Dedifferentiated amniotic fluid mesenchymal stem cell (primary cell): Measurements from ENCODE around the gene ANGPTL4.
"Not testable (repeated sequence)": the region's sequence is repeated elsewhere in the genome, so short reads cannot be mapped to it uniquely, and the experiment has no call there.

Source experiments
- DNase-seq: peaks from one replicate; pipeline ENCODE4 v3.0.0-alpha.2; 2016; ENCODE audit errors: extremely low spot score

ANGPTL4 gene

DNA sequence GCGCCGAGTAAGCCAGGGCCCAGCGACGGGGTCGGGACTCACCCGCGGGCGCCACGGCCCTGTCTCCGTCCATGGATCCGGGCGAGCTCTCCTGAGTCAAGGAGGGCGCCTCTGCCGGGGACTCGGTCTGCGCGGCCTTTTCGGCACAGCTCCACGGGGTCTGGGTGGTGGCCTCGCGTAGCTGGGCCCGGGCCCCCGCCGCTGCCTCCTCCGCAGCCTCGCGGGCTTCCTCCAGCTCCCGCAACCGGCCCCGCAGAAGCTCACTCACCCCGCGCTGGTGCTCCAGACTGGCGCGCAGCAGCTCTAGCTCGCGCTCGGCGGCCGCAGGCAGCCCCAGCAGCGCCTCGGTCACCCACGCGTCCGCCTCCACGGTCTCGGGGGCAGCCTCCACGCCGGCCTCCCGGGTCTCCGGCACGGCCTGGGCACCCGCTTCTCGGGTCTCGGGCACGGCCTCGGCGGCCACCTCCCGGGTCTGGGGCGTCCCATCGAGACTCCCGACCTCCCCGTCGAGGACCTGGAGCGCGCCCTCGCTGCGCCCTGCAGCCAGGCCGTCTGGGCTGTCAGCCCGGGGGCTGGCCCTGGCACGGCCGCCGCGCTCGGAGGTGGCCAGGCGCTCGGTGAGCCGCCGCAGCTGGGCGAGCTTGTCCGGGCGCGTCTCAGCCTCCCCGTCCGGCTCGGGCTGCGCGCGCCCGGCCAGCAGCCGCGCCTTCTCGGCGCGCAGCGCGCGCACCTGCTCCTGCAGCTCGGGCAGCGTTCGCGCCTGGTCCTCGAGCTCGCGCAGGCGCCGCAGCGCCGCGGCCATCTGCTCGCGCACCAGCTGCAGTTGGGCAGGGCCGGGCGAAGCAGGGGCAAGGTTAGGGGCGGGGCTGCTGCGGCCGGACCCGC lies 29.3 kb upstream of the ANGPTL4 start:
- DNase-seq, result peak; percentile 25

DNA sequence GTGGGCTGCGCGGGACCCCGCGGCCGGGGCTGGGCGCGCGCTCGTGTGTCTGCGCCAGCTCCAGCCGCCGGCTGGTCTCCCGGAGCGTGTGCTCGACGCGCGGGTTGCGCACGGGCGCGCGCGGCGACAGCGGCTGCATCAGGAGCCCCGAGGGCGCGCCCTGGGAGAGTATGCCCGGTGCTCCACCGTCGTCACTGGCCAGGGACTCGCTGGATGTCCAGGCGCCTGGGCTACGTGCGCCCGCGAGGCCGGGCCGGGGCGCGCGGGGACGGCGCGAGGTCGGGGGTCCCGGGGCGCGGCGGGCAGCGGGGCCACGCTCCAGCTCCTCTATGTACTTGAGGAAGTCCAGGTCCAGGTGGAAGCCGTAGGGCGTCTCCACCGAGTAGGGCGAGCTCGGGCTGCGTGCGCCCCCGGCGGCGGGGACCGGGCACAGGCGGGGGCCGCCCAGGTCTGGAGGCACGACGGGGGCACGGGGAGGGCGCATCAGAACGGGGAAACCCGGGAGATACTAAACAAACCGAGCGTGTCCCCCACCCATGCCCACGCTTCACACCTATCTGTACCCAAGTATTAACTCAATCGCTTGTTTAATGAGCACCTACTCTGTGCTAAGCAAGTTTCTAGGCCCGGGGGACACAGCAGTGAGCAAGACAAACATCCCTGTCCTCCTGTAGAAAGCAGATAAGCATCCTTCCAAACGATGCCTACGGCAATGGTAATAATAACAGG lies 28.4 kb upstream of the ANGPTL4 start:
- DNase-seq, result peak; percentile 4

DNA sequence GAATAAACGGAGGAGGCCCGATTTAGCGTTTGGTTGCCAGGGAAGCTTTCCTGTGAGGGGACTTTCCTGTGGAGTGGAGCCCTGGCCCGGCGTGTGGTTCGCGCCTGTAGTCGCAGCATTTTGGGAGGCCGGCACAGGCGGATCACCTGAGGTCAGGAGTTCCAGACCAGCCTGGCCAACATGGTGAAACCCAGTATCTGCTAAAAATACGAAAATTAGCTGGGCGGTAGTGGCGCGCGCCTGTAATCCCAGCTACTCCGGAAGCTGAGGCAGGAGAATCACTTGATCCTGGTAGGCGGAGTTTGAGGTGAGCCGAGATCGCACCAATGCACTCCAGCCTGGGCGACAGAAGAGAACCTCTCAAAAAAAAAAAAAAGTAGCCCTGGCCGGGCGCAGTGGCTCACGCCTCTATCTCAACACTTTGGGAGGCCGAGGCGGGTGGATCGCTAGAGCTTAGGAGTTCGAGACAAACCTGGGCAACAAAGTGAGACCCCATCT lies 27.8 kb upstream of the ANGPTL4 start:
- peak; percentile 10 for DNase-seq

DNA sequence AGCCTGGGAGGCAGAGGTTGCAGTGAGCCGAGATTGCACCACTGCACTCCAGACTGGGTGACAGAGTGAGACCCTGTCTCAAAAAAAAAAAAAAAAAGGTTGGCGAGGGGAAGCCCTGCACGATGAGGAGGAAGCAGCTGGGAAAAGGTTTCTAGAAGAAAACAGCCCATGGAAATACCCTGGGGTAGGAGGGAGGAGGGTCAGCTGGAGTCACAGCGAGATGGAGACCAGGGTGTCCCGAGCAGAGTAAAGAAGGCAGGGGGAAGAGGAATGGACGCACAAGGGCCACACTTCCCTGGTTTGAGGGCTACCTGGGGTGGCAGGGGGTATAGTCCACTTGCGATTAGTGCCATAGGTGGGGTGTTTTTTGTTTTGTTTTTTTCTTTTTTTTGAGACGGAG lies 27.3 kb upstream of the ANGPTL4 start:
- DNase-seq, result peak; percentile 6

DNA sequence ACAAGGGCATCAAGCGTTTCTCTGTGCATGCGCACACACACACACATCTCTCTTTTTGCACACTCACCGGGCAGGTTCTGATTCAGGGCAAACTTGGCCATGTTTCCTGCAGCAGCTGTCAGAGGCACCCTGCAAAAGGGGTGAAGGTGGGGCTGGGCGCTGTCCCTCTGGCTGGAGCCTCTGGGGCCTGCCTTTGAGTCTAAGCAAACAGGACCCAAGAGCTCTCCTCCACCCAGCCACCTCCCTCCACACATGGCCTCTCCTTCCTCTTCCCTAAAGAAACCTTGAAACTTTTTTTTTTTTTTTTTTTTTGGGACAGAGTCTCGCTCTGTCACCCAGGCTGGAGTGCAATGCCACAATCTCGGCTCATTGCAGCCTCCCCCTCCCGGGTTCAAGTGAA lies 26.2 kb upstream of the ANGPTL4 start:
- DNase-seq, result peak; percentile 13

DNA sequence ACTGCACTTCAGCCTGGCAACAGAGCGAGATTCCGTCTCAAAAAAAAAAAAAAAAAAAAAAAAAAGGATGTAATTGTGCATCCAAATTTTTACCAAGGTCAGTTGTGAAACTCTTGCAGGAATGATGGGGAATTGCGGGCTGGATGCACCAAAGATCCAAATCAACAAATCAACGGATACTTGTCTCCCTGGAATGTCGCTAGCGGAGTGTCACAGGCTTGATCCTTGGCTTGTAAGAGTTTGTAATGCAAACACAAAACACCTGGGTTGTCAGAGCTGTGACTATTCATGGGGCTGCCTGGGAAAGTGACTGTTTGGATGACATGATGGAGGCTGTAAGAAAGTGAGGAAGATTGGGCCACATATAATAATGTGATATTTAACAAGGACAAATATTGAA lies 25.1 kb upstream of the ANGPTL4 start:
- peak; percentile 9 for DNase-seq

DNA sequence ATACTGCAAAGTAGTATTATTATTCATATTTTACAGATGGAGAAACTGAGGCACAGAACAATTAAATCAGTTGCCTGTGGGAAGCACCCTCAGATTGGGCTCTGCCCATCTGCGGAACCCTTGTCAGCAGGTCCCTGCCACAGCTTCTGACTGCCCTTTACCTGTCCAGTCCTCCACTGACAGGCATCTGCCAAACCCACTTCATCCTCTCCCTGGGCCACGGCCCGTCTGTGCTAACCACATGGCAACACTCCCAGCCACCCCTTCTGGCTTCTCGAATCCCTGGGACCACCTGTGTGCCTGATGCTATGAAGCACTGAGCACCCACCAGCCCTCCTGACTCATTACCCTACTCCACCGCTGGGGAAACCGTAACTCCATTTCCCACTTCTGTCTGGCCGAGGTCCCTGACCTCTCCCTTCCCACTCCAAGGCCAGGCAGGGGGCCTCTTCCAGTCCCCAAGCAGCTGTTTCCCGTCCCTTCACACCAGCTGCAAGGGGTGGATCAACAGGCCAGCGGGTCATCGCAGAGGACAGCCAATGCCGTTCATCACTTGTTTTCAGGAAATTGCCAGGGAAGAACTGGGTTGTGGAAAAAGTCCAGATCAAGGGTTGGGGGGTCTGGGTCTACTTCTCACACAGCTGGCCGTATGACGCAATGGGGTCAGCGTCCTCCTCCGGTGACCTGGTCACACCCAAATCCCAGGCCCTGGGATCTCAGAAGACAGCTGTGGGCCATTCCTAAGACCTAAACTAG lies 23.4 kb upstream of the ANGPTL4 start:
- DNase-seq, result peak; percentile 11

DNA sequence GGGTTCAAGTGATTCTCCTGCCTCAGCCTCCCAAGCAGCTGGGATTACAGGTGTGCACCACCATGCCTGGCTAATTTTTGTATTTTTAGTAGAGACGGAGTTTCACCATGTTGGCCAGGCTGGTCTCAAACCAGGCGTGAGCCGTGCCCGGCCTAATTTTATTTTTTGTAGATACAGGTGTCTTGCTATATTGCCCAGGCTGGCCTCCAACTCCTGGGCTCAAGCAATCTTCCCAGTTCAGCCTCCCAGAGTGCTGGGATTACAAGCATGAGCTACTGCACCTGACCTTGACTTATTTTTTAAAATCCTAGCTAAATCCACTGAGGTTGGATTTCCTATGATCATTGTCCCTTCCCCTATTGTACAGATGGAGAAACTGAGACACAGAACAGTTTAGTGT lies 22.5 kb upstream of the ANGPTL4 start:
- peak; percentile 9 for DNase-seq

DNA sequence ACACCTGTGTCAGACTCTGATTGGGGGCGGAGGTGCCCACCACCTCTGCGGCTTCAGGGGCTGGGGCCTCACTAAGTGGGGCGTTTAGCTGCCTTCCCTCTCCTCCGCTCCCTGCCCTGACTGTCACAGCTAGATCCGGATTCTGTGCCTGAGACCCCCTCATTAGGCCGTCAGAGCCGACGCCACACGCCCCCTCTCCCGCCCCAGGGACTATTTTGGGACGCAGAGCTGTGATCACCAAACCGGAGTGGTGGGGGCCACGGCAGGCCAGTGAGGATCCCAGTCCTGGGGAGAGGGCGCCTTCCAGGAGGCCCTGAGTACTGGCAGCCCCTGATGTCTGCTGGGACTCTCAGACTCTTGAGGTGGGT lies 21.7 kb upstream of the ANGPTL4 start:
- DNase-seq, result peak; percentile 13

DNA sequence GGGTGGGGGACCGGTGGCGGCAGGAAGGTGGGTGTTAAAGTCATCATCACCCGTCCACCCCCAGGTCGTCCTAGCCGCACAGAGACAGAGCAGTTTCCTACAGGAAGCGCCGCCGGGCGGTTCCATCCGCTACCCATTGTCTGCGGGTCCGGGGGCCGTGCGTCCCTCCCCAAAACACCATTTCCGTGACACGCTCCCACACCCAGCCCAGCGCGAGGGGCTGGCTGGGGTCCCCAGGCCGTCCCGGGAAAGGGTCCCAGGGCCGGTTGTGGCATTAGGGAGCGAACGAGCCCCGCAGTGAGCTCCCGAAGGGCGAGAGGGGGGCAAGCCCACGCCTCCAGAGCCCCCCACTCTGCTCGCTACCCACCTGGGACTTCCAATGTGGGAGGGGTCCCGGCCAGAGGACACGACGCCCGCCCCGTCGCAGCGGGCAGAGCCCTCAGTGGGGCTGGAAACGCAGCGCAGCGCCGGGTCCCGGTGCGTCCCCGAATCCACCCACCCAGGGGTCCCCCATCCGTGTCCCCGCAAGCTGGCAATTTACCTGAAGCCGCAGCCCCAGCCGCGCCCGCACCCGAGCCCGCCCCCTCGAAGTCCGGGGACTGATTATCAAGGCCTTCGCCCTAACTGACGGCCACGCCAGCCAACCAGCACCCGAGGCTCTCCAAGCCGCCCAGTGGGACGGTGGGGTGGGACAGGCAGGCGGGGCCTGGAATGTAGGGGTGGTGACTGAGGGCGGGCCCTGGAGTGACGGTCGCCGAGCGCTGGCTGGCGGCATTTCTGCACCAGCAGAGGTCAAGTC lies 21.1 kb upstream of the ANGPTL4 start, which contains the start of gene KANK3:
Gene KANK3, minus strand, starts transcription at position 579 of the 799 bp plus-strand sequence. CDS start 5,434 bp downstream, outside the sequence.
- peak; percentile 68 for DNase-seq

DNA sequence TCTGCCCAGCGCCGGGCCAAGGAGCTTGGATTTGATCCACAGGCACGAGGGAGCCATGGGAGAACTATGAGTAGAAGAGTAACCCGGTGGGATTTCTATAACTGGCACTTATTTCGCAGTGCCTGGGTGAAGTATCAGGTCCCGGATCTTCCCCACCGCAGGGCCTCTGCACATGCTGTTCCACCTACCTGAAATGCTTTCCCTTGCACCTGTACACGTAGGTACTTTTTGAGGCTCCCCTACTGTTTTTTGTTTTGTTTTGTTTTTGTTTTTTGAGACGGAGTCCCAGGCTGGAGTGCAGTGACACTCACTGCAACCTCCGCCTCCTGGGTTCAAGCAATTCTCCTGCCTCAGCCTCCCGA lies 20.5 kb upstream of the ANGPTL4 start:
- no peak for DNase-seq

DNA sequence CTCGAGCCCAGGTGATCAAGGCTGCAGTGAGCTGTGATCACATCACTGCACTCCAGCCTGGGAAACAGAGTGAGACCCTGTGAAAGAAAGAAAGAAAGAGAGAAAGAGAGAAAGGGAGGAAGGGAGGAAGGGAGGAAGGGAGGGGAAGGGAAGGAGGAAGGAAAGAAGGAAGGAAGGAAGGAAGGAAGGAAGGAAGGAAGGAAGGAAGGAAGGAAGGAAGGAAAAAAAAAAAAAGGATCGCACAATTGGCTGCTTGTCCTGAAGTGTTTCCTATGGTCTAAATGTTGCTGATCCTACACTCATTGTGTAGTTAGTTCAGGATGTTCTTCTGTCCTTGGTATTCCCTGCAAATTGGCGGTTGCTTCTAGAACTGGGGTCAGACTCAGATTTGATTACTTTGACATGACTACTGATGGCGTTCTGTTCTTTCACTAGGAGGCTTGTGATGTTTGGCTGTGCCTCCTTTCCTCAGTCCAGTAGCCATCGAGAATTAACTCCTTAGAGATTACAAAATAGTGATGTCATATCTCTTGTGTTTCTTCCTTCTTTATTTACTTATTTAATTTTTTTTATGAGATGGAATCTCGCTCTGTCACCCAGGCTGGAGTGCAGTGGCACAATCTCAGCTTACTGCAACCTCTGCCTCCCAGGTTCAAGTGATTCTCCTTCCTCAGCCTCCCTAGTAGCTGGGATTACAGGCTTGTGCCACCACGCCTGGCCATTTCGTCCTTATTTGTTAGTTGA lies 14.2 kb upstream of the ANGPTL4 start:
- DNase-seq, result peak; percentile 4

DNA sequence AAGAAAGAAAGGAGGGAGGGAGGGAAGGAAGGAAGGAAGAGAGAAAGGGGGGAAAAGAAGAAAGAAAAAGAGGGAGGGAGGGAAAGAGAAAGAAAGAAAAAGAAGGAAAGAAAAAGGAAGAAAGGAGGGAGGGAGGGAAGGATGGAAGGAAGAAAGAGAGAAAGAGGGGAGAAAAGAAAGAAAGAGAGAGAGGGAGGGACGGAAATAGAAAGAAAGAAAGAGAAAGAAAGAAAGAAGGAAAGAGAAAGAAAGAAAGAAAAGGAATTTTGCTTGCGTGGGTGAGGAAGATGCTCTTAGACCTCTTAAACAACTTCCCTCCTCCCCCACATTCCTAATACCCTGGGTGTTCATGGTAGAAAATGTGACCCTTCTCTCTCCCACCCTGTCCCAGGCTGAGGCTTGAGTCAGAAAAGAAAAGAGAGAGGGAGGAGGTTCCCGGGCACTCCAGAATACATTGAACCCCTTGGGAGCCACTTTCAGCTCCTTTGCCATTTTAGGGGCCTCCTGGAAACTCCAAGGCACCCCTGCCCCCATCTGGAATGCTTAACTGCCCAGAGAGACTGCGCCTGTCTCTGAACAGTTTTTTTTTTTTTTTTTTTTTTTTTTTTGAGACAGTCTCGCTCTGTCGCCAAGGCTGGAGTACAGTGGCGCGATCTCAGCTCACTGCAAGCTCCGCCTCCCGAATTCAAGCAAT lies 11.7 kb upstream of the ANGPTL4 start:
- DNase-seq, result peak; percentile 14

DNA sequence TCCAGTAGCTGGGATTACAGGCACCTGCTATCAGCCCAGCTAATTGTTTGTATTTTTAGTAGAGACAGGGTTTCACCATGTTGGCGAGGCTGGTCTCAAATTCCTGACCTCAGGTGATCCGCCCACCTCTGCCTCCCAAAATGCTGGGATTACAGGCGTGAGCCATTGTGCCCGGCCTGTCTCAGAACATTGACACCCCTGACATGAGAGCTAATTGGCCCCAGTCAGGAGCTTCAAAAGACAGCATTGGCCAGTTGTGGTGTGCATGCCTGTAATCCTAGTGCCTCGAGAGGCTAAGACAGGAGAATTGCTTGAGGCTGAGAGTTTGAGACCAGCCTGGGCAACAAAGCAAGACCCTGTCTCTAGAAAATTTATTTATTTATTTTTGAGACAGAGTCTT lies 11.1 kb upstream of the ANGPTL4 start:
- not testable (repeated sequence) for DNase-seq

DNA sequence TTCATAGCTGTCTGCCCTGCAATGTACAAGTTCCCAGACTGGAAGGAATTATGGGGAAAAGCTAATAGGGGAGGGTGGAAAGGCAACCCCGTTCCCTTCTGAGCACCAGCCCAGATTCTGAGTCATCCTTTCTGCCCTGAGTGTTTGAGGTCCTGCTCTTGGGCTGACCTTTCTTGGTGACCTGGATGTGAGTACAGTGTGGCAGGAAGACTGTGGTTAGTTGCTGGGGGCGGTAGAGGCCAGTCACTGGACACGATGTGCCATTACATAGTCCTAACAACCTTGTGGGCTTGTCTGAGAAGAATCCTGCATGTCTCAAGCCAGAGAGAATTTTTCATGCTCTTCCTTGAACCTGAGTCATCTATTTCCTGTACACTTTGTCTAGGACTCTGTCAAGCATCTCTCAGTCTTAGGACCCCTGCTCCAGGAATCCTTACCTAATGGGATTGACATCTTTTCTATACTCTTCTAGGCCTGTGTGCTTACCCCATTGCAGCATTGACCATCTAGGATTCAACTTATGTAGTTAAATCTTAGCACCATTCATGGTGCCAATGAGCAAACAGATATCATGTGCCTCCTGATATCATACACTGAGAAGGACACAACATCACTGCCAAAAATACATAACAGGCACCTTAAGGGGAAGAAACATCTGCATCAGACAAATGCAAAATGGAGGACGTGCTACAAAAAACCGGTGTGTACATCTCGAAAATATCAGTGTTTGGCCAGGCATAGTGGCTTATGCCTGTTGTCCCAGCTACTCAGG lies 8.1 kb upstream of the ANGPTL4 start:
- peak; percentile 40 for DNase-seq

DNA sequence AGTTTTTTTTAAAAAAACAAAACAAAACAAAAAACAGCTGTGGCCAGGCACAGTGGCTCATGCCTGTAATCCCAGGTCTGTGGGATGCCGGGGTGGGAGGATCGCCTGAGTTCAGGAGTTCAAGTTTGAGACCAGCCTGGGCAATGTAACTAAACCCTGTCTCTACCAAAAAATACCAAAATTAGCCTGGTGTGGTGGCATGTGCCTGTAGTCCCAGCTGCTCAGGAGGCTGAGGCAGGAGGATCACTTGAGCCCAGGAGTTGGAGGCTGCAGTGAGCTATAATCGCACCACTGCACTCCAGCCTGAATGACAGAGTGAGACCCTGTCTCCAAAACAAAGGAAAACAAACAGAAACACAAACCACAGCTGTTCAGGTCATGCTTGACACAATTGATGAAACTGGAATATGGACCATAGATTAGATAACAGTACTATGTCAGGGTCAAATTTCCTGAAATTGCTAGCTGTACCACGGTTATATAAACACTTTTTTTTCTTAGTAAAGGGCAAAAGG lies 6.9 kb upstream of the ANGPTL4 start:
- peak; percentile 8 for DNase-seq

DNA sequence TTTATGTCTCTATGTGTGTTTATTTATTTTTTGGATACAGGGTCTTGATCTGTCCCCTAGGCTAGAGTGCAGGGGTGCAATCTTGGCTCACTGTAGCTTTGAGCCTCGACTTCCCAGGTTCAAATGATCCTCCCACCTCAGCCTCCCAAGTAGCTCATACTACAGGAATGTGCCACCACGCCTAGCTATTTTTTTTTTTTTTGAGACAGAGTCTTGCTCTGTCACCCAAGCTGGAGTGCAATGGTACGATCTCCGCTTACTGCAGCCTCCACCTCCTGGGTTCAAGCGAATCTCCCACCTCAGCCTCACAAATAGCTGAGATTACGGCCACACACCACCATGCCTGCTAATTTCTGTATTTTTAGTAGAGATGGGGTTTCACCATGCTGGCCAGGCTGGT lies 5.0 kb upstream of the ANGPTL4 start:
- no peak for DNase-seq

DNA sequence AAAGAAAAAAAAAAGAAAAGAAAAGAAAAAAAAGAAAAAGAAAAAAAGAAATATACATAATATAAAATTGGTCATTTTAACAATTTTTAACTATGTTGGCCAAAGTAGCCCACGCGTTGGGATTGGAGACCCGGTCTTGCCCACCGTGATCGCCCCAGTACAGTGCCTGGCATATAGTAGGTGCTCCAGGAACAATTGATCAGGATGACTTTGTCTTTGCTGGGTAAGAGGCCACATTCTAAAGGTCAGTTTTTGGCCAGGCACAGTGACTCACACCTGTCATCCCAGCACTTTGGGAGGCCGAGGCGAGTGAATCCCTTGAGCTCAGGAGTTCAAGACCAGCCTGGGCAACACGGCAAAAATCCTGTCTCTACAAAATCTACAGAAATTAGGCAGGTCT lies 3.8 kb upstream of the ANGPTL4 start:
- peak; percentile 3 for DNase-seq
